Breast epithelium (tissue), 4 donors: ENCODE measurements around the gene TJP2. TPM values are rescaled to one million over a fixed set of nuclear protein-coding genes. Genes with fewer than 3 reads are reported as not detected.

ENCODE experiments used
- DNase-seq, 2 donors: peaks; one replicate each; pipeline ENCODE4 v3.0.0-alpha.2; 2019; ENCODE audit warnings: low spot score in 2 of 2
- H3K27ac ChIP-seq, 2 donors: fragments of 200-600 bp; sonication (generic) in 1 of 2; one replicate each; pipeline ENCODE4 v1.5.1; 2016 to 2019; ENCODE audit warnings: mild to moderate bottlenecking in 1 of 2
- H3K27me3 ChIP-seq, 2 donors: fragments of 200-600 bp; sonication (generic) in 1 of 2; one replicate each; pipeline versions ENCODE4 v1.5.1 to v1.6.0; 2017 to 2019; ENCODE audit warnings: control low read depth in 1 of 2, mild to moderate bottlenecking in 1 of 2
- H3K36me3 ChIP-seq: fragments of 200-600 bp; one replicate; pipeline ENCODE4 v1.5.1; 2019
- H3K4me1 ChIP-seq, 2 donors: fragments of 200-600 bp; sonication (generic); one replicate each; pipeline ENCODE4 v1.5.1; 2016 to 2019; ENCODE audit warnings: control low read depth in 1 of 2
- H3K4me3 ChIP-seq, 3 donors: fragments of 200-600 bp; sonication (generic); 1 replicate in 2 of 3; 2 replicates in 1 of 3; pipeline ENCODE4 v1.5.1; 2016 to 2019; ENCODE audit warnings: mild to moderate bottlenecking in 3 of 3, moderate library complexity in 2 of 3
- H3K9me3 ChIP-seq, 2 donors: fragments of 200-600 bp; sonication (generic) in 1 of 2; one replicate each; pipeline ENCODE4 v1.5.1; 2016 to 2019; ENCODE audit warnings: control low read depth in 1 of 2
- CTCF ChIP-seq, 3 donors: fragments of 450-650 bp; IDR thresholded peaks; one replicate each; pipeline ENCODE4 v1.5.1; 2016 to 2017; ENCODE audit warnings: antibody characterized with exemption in 3 of 3, mild to moderate bottlenecking in 3 of 3, moderate library complexity in 3 of 3
- POLR2A ChIP-seq: fragments of 450-650 bp; IDR thresholded peaks from one replicate; pipeline ENCODE4 v1.6.1; 2016; ENCODE audit warnings: antibody characterized with exemption, mild to moderate bottlenecking, moderate library complexity
- POLR2AphosphoS5 ChIP-seq, 3 donors: sonication (generic); formaldehyde crosslinking; IDR thresholded peaks; one replicate each; pipeline ENCODE4 v1.6.1; 2017; ENCODE audit warnings: antibody characterized with exemption in 3 of 3
- intact Hi-C: fragments of 100-400 bp; cut with DNase I; formaldehyde crosslinking; loops from one replicate; pipeline ENCODE4 v1.15.1; 2023; ENCODE audit warnings: low total_unique reads
- total RNA-seq, 3 donors: library from RNA; depleted of rRNA; stranded (reverse); fragments of >200 nt; gene quantifications; one replicate each; pipeline ENCODE4 v1.1.0, GENCODE V29; 2016

The TJP2 gene
- total RNA-seq, 3 donors from 2014 or later, result 85.2 to 125 (median 108) TPM

- Histone ChIP-seq H3K27me3 (no peaks in the 10 kb centered on the region), H3K9me3 (no peaks in the 10 kb centered on the region), H3K4me3 (no peak overlapping the region), H3K27ac (no peak overlapping the region), H3K4me1 (no peaks in the 10 kb centered on the region), H3K36me3 (no peaks in the 10 kb centered on the region)
- TF ChIP-seq POLR2AphosphoS5 (IDR thresholded peaks at IDR 0.05), result no peak
- TF ChIP-seq CTCF (IDR thresholded peaks at IDR 0.05), result no peak
- TF ChIP-seq POLR2A, result no peak
- intact Hi-C loops, result no loop called here
- no peak for DNase-seq
These were observed 148.2 kb downstream of the TJP2 start for GRCh38 chr9:69322256-69322655.

- no peak overlapping the region for H3K27ac ChIP-seq
- no peak for TF ChIP-seq POLR2AphosphoS5 (IDR thresholded peaks at IDR 0.05)
- intact Hi-C loops, result no loop called here
- no peaks in the 10 kb centered on the region for H3K4me1 ChIP-seq
- no peak for DNase-seq
- H3K9me3 ChIP-seq, result no peaks in the 10 kb centered on the region
- H3K4me3 ChIP-seq, result peak overlapping the region in 1 of 3 donors; percentile 66
- H3K27me3 ChIP-seq, result no peaks in the 10 kb centered on the region
- no peaks in the 10 kb centered on the region for H3K36me3 ChIP-seq
These were observed 149.8 kb downstream of the TJP2 start for GRCh38 chr9:69323861-69324260.

Other genes with a start within 250 kb of the TJP2 start
- gene PRKACG, start 160.2 kb upstream of the TJP2 start, total RNA-seq, result not detected
- 1 to 10 TPM; 3.8 to 7.5 (median 6.9) TPM for gene FXN, start 138.5 kb upstream of the TJP2 start, total RNA-seq
- gene ENTREP1, start 150.9 kb downstream of the TJP2 start, total RNA-seq, result 10 to 100 TPM in 2 of 3 donors, 1 to 10 TPM in 1; 3.0 to 52.7 (median 30.5) TPM